Neural progenitor cell (in vitro differentiated cells): ENCODE results near the gene FPR1. TPM values are rescaled to one million over a fixed set of nuclear protein-coding genes. Genes with fewer than 3 reads are reported as not detected.
A peak's percentile ranks its signal among the peaks of the same experiment; 100 is the strongest.

Source experiments
- DNase-seq: peaks from one replicate; pipeline ENCODE4 v3.0.0-alpha.2; 2016; ENCODE audit warnings: low spot score
- H2AFZ ChIP-seq: fragments of 200-600 bp; sonication (generic); replicated peaks from 2 replicates; pipeline ENCODE4 v1.6.1; 2016; ENCODE audit warnings: antibody characterized with exemption
- H3F3A ChIP-seq: fragments of 200-600 bp; sonication (generic); 2 replicates; pipeline ENCODE4 v1.6.1; 2016; ENCODE audit warnings: antibody characterized with exemption, low read depth
- H3K27ac ChIP-seq: fragments of 200-600 bp; sonication (generic); 2 replicates; pipeline ENCODE4 v1.5.1; 2016; ENCODE audit warnings: mild to moderate bottlenecking
- H3K27me3 ChIP-seq: fragments of 200-600 bp; sonication (generic); 2 replicates; pipeline ENCODE4 v1.6.1; 2016; ENCODE audit warnings: mild to moderate bottlenecking, moderate library complexity
- H3K36me3 ChIP-seq: fragments of 200-600 bp; sonication (generic); 2 replicates; pipeline ENCODE4 v1.5.1; 2016
- H3K4me1 ChIP-seq: fragments of 200-600 bp; sonication (generic); 2 replicates; pipeline ENCODE4 v1.6.1; 2016; ENCODE audit warnings: mixed run types
- H3K4me2 ChIP-seq: fragments of 200-600 bp; sonication (generic); 2 replicates; pipeline ENCODE4 v1.6.1; 2016
- H3K4me3 ChIP-seq: fragments of 200-600 bp; sonication (generic); 2 replicates; pipeline ENCODE4 v1.5.1; 2016
- H3K79me2 ChIP-seq: fragments of 200-600 bp; sonication (generic); 2 replicates; pipeline ENCODE4 v1.6.1; 2016; ENCODE audit warnings: low read depth
- H3K9ac ChIP-seq: fragments of 200-600 bp; sonication (generic); 2 replicates; pipeline ENCODE4 v1.6.1; 2016
- H3K9me3 ChIP-seq: fragments of 200-600 bp; sonication (generic); 2 replicates; pipeline ENCODE4 v1.5.1; 2016; ENCODE audit warnings: low read depth
- H4K20me1 ChIP-seq: fragments of 200-600 bp; sonication (generic); 2 replicates; pipeline ENCODE4 v1.6.1; 2016; ENCODE audit warnings: low read depth
- H3K27ac Mint-ChIP-seq: 3 replicates; pipeline ENCODE4 v1.8.0; 2021; ENCODE audit warnings: mixed read lengths
- H3K27me3 Mint-ChIP-seq: 2 replicates; pipeline ENCODE4 v1.8.0; 2022; ENCODE audit warnings: low read depth, mild to moderate bottlenecking, inconsistent platforms, moderate library complexity, mixed read lengths; ENCODE audit not compliant: insufficient read depth
- H3K36me3 Mint-ChIP-seq: 3 replicates; pipeline ENCODE4 v1.8.0; 2021; ENCODE audit warnings: mixed read lengths
- H3K4me1 Mint-ChIP-seq: 3 replicates; pipeline ENCODE4 v1.8.0; 2021; ENCODE audit warnings: mixed read lengths
- H3K4me3 Mint-ChIP-seq: 3 replicates; pipeline ENCODE4 v1.8.0; 2021; ENCODE audit warnings: mild to moderate bottlenecking, moderate library complexity, mixed read lengths
- H3K9me3 Mint-ChIP-seq: 3 replicates; pipeline ENCODE4 v1.8.0; 2020; ENCODE audit warnings: mixed read lengths
- EZH2 ChIP-seq: fragments of 200-600 bp; sonication (generic); IDR thresholded peaks from 2 replicates; pipeline ENCODE4 v1.6.1; 2017; ENCODE audit warnings: antibody characterized with exemption, mild to moderate bottlenecking, moderate library complexity
- EZH2phosphoT487 ChIP-seq: fragments of 200-600 bp; sonication (generic); IDR thresholded peaks from 2 replicates; pipeline ENCODE4 v1.6.1; 2017; ENCODE audit warnings: antibody characterized with exemption
- total RNA-seq: library from RNA; depleted of rRNA; stranded (reverse); fragments of >200 nt; gene quantifications from 2 replicates; pipeline ENCODE4 v1.2.3, GENCODE V29; 2015; ENCODE audit warnings: low replicate concordance
- TF ChIP-seq, protein P1 (sequence below): fragments of 200-600 bp; sonication (generic); IDR thresholded peaks from 2 replicates; pipeline ENCODE4 v1.5.1; 2017; ENCODE audit warnings: antibody characterized with exemption, mild to moderate bottlenecking

Gene FPR1
- total RNA-seq, 1 donor from 2014 or later = not detected

DNA sequence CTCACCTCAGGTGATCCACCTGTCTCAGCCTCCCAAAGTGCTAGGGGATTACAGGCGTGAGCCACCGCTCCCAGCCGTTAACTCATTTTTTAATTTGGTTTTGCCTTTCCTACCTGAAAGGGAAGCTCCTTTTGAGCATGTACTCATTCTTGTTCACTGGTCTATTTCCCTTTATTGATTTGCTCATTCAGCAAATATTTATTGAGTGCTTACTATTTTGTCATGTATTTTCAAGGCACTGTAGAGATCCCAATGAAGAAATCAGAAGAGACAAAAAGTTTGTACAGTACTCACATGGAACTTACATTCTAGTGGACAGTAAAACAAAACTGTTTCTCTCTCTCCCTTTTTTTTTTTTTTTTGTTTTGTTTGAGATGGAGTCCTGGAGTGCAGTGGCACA lies 44.8 kb downstream of the FPR1 start:
- Histone ChIP-seq H3F3A (peaks cover 17% of the 10 kb centered on the region), H3K27me3 (peaks cover 39% of the 10 kb centered on the region), H3K9me3 (no peaks in the 10 kb centered on the region), H3K36me3 (no peaks in the 10 kb centered on the region), H3K79me2 (no peaks in the 10 kb centered on the region), H3K4me2 (no peak overlapping the region), H3K4me1 (peaks cover 15% of the 10 kb centered on the region), H3K9ac (no peak overlapping the region), H3K27ac (no peak overlapping the region), H4K20me1 (peaks cover 15% of the 10 kb centered on the region), H2AFZ (no peak overlapping the region), H3K4me3 (no peak overlapping the region)
- Mint-ChIP-seq H3K4me1 (peaks cover 24% of the 10 kb centered on the region), H3K27ac (no peak overlapping the region), H3K36me3 (peaks cover 31% of the 10 kb centered on the region), H3K4me3 (no peak overlapping the region), H3K27me3 (peaks cover 13% of the 10 kb centered on the region), H3K9me3 (no peaks in the 10 kb centered on the region)
- no peak for TF ChIP-seq EZH2phosphoT487
- TF ChIP-seq, protein P1, sequence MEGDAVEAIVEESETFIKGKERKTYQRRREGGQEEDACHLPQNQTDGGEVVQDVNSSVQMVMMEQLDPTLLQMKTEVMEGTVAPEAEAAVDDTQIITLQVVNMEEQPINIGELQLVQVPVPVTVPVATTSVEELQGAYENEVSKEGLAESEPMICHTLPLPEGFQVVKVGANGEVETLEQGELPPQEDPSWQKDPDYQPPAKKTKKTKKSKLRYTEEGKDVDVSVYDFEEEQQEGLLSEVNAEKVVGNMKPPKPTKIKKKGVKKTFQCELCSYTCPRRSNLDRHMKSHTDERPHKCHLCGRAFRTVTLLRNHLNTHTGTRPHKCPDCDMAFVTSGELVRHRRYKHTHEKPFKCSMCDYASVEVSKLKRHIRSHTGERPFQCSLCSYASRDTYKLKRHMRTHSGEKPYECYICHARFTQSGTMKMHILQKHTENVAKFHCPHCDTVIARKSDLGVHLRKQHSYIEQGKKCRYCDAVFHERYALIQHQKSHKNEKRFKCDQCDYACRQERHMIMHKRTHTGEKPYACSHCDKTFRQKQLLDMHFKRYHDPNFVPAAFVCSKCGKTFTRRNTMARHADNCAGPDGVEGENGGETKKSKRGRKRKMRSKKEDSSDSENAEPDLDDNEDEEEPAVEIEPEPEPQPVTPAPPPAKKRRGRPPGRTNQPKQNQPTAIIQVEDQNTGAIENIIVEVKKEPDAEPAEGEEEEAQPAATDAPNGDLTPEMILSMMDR = no peak
- no peak for TF ChIP-seq EZH2
- no peak for DNase-seq

DNA sequence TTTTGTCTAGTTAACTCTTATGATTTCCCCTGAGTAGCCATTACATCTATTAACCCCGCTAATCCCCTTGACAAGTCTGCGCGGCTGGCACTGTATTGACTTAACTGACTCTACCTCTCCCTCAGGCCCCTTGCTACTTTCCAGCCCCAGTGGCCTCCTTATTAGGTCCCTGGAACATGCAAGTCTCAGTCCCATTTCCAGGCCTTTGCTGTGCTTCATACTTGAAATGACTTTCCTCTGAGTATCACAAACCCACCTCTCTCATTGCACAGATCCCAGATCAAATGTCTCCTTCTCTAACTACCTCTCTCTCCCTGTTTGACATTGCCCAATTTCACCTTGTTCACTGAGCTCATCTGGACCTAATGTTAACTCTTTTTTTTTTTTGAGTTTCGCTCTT lies 45.4 kb downstream of the FPR1 start:
- Histone ChIP-seq H3K4me1 (peaks cover 15% of the 10 kb centered on the region), H3K36me3 (no peaks in the 10 kb centered on the region), H3K4me2 (no peak overlapping the region), H3K4me3 (no peak overlapping the region), H3F3A (peaks cover 17% of the 10 kb centered on the region), H4K20me1 (peaks cover 20% of the 10 kb centered on the region), H2AFZ (no peak overlapping the region), H3K27ac (no peak overlapping the region), H3K79me2 (no peaks in the 10 kb centered on the region), H3K9me3 (no peaks in the 10 kb centered on the region), H3K27me3 (peaks cover 35% of the 10 kb centered on the region), H3K9ac (no peak overlapping the region)
- H3K9me3 Mint-ChIP-seq = no peaks in the 10 kb centered on the region
- peaks cover 35% of the 10 kb centered on the region for H3K36me3 Mint-ChIP-seq
- peaks cover 13% of the 10 kb centered on the region for H3K27me3 Mint-ChIP-seq
- H3K4me3 Mint-ChIP-seq = peak overlapping the region; percentile 13
- no peak overlapping the region for H3K27ac Mint-ChIP-seq
- peaks cover 24% of the 10 kb centered on the region for H3K4me1 Mint-ChIP-seq
- DNase-seq = no peak
- TF ChIP-seq, protein P1 = no peak
- TF ChIP-seq EZH2 = no peak
- TF ChIP-seq EZH2phosphoT487 = no peak

DNA sequence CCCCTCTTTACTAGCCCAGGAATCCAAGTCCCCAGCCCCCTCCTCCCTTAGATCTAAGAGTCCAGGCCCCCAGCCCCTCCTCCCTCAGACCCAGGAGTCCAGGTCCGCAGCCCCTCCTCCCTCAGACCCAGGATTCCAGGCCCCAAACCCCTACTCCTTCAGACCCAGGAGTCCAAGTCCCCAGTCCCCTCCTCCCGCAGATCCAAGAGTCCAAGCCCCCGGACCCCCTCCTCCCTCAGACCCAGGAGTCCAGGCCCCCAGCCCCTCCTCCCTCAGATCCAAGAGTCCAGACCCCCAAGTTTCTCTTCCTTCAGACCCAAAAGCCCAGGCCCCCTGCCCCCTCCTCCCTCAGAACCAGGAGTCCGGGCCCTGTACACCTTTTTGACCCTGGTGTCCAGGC lies 47.1 kb downstream of the FPR1 start:
- no peak overlapping the region for H2AFZ ChIP-seq
- peaks cover 13% of the 10 kb centered on the region for H3K27me3 Mint-ChIP-seq

More for the DNA sequence above, 47.1 kb downstream of the FPR1 start:
- Mint-ChIP-seq H3K36me3 (peaks cover 45% of the 10 kb centered on the region), H3K4me3 (peak overlapping the region; percentile 85), H3K9me3 (no peaks in the 10 kb centered on the region), H3K4me1 (peaks cover 24% of the 10 kb centered on the region), H3K27ac (no peak overlapping the region)
- H3K9me3 ChIP-seq = no peaks in the 10 kb centered on the region
- H3K79me2 ChIP-seq = no peaks in the 10 kb centered on the region
- H3K9ac ChIP-seq = peak overlapping the region; percentile 81
- H3F3A ChIP-seq = peaks cover 17% of the 10 kb centered on the region
- peaks cover 15% of the 10 kb centered on the region for H3K4me1 ChIP-seq
- no peak overlapping the region for H3K27ac ChIP-seq
- TF ChIP-seq EZH2 (no peak), EZH2phosphoT487 (no peak)
- TF ChIP-seq, protein P1 = no peak
- H4K20me1 ChIP-seq = peaks cover 20% of the 10 kb centered on the region
- H3K4me2 ChIP-seq = peak overlapping the region; percentile 94
- H3K4me3 ChIP-seq = peak overlapping the region; percentile 62
- peaks cover 18% of the 10 kb centered on the region for H3K27me3 ChIP-seq
- no peaks in the 10 kb centered on the region for H3K36me3 ChIP-seq
- DNase-seq = no peak
